Ovary (tissue), 9 donors: Measurements from ENCODE around the gene SDC3. TPM values are rescaled to one million over a fixed set of nuclear protein-coding genes. Genes with fewer than 3 reads are reported as not detected.

Source experiments
- DNase-seq, 5 donors: peaks; one replicate each; pipeline ENCODE4 v3.0.0-alpha.2; 2019 to 2020
- H3K27ac ChIP-seq, 2 donors: fragments of 200-600 bp; one replicate each; pipeline versions ENCODE4 v1.5.1 to v1.8.0; 2019 to 2022
- H3K27me3 ChIP-seq: fragments of 200-600 bp; one replicate; pipeline ENCODE4 v1.8.0; 2022
- H3K36me3 ChIP-seq: fragments of 200-600 bp; sonication (generic); one replicate; pipeline ENCODE4 v1.5.1; 2019
- H3K4me1 ChIP-seq: one replicate; pipeline ENCODE4 v1.8.1; 2013; ENCODE audit warnings: mild to moderate bottlenecking, moderate library complexity; ENCODE audit not compliant: insufficient read depth
- H3K4me3 ChIP-seq: fragments of 200-600 bp; sonication (generic); one replicate; pipeline ENCODE4 v1.5.1; 2017
- H3K9me3 ChIP-seq, 2 donors: fragments of 200-600 bp in 1 of 2; sonication (generic) in 1 of 2; one replicate each; pipeline versions ENCODE4 v1.5.1 to v1.8.1; 2013 to 2019; ENCODE audit warnings: mild to moderate bottlenecking in 1 of 2, moderate library complexity in 1 of 2
- EP300 ChIP-seq: sonication (generic); formaldehyde crosslinking; IDR thresholded peaks from one replicate; pipeline ENCODE4 v1.6.1; 2017; ENCODE audit warnings: antibody characterized with exemption
- POLR2A ChIP-seq: fragments of 450-650 bp; IDR thresholded peaks from one replicate; pipeline ENCODE4 v1.6.1; 2017; ENCODE audit warnings: antibody characterized with exemption, mild to moderate bottlenecking, moderate library complexity
- WGBS, 3 donors: extraction: QIAGEN DNeasy Blood & Tissue Kit in 1 of 3; methylation state at CpG; one replicate each; pipeline versions ENCODE4 v1.1.5 to v1.1.7; 2013 to 2017; 5-methylcytosine and 5-hydroxymethylcytosine counted together
- intact Hi-C, 4 donors: fragments of 100-400 bp; cut with DNase I; formaldehyde crosslinking; loops; one replicate each; pipeline versions ENCODE4 v1.11.0 to v1.15.1; 2022 to 2023
- polyA plus RNA-seq, 2 donors: library from polyadenylated mRNA; stranded (reverse); fragments of 200-250 nt in 1 of 2; fragments of 350-450 nt in 1 of 2; fragmentation: Illumina TruSeq in 1 of 2; extraction: RNeasy Lipid Tissue Mini Kit (QIAGEN cat#74804) in 1 of 2; gene quantifications; one replicate each; pipeline ENCODE4 v1.2.3, GENCODE V29; 2013 to 2014
- total RNA-seq, 7 donors: library from RNA; depleted of rRNA in 2 of 7; stranded (reverse); fragments of >200 nt in 2 of 7; fragmentation: NEBNext Ultra II Directional in 3 of 7; extraction: Animal tissue kit (Norgen Biotek cat#: 25700) in 3 of 7; gene quantifications; one replicate each; pipeline versions ENCODE4 v1.1.0 to v1.2.4, GENCODE V29; 2016 to 2023
- TF ChIP-seq, protein P1 (sequence below), 3 donors: fragments of 450-650 bp in 2 of 3; fragments of 200-600 bp in 1 of 3; IDR thresholded peaks; one replicate each; pipeline versions ENCODE4 v1.5.1 to v1.8.0; 2016 to 2022; ENCODE audit warnings: antibody characterized with exemption in 3 of 3, mild to moderate bottlenecking in 1 of 3
- donor health status: DM: no; HTN: no; CAD: no; lungs with moderate emphysema.
- donor health status: DM: no; HTN: no; CAD: no.
- donor health status: Bipolar disorder and iron deficiency.
- donor health status: DM: yes; HTN: yes; CAD: no.
- donor health status: DM: no; HTN: no; CAD: no.
- donor health status: DM: yes; HTN: yes; CAD: no.

The SDC3 gene
- total and polyA plus RNA-seq, 9 donors = 4.2 to 31.0 (median 23.0) TPM

DNA sequence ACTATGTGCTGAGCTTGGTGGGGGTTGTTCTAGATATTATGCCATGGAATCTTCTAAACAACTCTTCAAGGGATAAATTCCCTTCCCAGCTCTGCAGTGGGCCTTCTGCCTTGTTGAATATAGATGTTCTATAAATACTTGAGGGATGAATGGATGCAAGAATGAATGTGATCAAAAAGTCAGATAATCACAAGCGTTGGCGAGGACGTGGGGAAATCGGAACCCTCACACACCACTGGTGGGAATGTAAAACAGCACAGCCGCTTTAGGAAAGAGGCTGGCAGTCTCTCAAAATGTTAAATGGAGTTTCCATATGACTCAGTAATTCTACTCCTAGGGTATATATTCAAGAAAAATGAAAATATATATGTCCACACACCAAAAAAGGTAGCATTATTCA is 19.0 kb downstream of the SDC3 start:
- TF ChIP-seq, protein P1, sequence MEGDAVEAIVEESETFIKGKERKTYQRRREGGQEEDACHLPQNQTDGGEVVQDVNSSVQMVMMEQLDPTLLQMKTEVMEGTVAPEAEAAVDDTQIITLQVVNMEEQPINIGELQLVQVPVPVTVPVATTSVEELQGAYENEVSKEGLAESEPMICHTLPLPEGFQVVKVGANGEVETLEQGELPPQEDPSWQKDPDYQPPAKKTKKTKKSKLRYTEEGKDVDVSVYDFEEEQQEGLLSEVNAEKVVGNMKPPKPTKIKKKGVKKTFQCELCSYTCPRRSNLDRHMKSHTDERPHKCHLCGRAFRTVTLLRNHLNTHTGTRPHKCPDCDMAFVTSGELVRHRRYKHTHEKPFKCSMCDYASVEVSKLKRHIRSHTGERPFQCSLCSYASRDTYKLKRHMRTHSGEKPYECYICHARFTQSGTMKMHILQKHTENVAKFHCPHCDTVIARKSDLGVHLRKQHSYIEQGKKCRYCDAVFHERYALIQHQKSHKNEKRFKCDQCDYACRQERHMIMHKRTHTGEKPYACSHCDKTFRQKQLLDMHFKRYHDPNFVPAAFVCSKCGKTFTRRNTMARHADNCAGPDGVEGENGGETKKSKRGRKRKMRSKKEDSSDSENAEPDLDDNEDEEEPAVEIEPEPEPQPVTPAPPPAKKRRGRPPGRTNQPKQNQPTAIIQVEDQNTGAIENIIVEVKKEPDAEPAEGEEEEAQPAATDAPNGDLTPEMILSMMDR (IDR thresholded peaks at IDR 0.05) = no peak
- TF ChIP-seq POLR2A = no peak
- Histone ChIP-seq H3K4me1 (peaks cover 7% of the 10 kb centered on the region), H3K4me3 (no peak overlapping the region), H3K9me3 (no peaks in the 10 kb centered on the region), H3K36me3 (no peaks in the 10 kb centered on the region), H3K27me3 (no peaks in the 10 kb centered on the region), H3K27ac (no peak overlapping the region)
- no peak for DNase-seq
- WGBS, 3 donors = 90 to 93% (median 93%) methylated on average over 5 of the region's 5 CpGs
- intact Hi-C loops = no loop called here

DNA sequence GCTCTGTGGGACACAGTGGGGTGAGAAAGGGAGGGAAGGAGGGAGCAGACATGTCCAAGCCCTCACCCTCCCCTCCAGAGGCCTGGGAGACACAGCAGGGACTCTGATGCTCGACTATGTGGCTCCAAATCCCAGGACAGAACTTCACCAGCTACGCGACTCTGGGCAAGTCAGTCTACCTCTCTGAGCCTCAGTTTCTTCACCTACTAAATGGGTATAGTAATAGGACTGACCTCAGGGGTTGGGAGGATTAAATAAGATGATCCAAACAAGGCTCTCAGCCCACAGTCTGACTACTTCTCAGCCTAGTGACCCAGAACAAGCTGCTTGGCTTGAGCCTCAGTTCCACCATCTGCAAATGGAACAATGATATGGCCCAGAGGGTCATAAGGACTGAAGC is 19.6 kb downstream of the SDC3 start:
- Histone ChIP-seq H3K27ac (peak overlapping the region; percentile 44 to 49), H3K36me3 (no peaks in the 10 kb centered on the region), H3K4me1 (peaks cover 7% of the 10 kb centered on the region), H3K9me3 (no peaks in the 10 kb centered on the region), H3K4me3 (no peak overlapping the region), H3K27me3 (no peaks in the 10 kb centered on the region)
- TF ChIP-seq POLR2A = no peak
- TF ChIP-seq EP300 = no peak
- TF ChIP-seq, protein P1 (IDR thresholded peaks at IDR 0.05) = no peak
- DNase-seq = no peak
- WGBS, 3 donors = 82 to 83% (median 82%) methylated on average over 3 of the region's 3 CpGs
- intact Hi-C loops = no loop called here

DNA sequence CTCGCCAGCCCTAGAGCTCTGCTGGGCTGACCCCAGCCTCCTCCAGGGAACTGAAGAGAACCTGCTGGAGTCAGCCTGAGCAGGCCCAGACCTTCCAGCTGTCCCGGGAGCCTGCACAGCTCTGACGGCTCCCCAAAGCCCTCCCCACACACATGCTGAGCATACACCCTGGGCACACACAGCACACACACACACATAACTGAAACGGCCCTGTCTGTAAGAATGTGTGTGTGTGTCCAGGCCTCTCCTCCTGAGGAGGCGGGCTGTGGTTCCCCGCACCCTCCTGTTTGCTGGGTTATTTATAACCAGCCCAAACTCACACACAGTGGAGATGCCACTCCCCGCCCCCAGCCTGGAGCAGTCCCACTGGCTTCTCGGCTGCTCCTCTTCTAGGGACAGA is 20.2 kb downstream of the SDC3 start:
- WGBS, 3 donors = 8 to 13% (median 13%) methylated on average over 8 of the region's 8 CpGs
- Histone ChIP-seq H3K4me1 (peaks cover 7% of the 10 kb centered on the region), H3K36me3 (no peaks in the 10 kb centered on the region), H3K27ac (peak overlapping the region; percentile 44 to 49), H3K9me3 (no peaks in the 10 kb centered on the region), H3K4me3 (no peak overlapping the region), H3K27me3 (no peaks in the 10 kb centered on the region)
- TF ChIP-seq, protein P1 (IDR thresholded peaks at IDR 0.05) = no peak
- TF ChIP-seq POLR2A (no peak), EP300 (no peak)
- peak; percentile 58 to 74 (median 63) for DNase-seq
- intact Hi-C loops = no loop called here

DNA sequence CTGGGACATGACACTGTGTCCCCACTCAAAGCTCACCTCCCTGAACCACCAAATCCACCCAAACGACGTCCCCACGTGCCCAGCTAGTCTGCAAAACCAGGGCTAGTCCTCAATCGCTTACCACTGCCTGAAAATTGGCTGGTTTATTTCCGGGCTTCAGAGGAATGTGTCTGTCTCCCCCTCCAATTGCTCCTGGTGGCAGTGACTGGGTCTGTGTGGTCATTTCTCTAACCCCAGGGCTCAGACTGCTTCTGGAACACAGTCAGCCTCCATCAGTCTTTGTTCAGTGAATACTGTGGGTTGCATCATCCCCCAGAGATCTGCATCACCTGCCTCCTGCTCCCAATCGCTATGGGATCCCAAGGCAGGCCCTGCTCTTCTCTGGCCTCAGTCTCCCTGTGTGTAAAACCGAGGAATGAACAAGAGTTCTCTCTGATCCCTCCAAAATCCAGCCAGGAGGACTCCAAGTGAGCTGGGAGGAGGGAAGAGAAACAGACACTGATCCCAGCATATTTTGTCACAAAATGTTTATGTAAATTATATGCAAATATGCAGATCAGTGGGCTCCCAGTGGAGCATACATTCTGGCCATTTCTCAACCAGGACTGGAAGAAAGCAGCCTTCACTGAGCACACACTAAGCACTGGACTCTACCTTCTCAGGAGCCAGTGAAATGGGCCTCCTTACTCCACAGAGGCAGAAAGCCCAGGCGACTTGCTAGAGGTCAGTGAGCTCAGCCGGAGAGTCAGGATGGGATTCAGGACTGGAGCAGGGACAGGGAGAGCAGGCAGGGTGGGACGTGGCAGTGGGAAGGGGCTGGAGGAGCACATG is 20.9 kb downstream of the SDC3 start:
- Histone ChIP-seq H3K36me3 (no peaks in the 10 kb centered on the region), H3K27ac (peak overlapping the region; percentile 44 to 49), H3K4me3 (no peak overlapping the region), H3K9me3 (no peaks in the 10 kb centered on the region), H3K4me1 (peaks cover 7% of the 10 kb centered on the region), H3K27me3 (no peaks in the 10 kb centered on the region)
- intact Hi-C loops = no loop called here
- no peak for DNase-seq
- TF ChIP-seq EP300 (no peak), POLR2A (no peak)
- TF ChIP-seq, protein P1 (IDR thresholded peaks at IDR 0.05) = no peak
- WGBS, 3 donors = 64 to 70% (median 66%) methylated on average over 10 of the region's 10 CpGs
